Neuronal stem cell (in vitro differentiated cells): ENCODE measurements around the gene HTR2A.

Experiments used
- DNase-seq: peaks from one replicate; pipeline ENCODE4 v3.0.0-alpha.2; 2013; ENCODE audit warnings: low spot score
- H2AFZ ChIP-seq: one replicate; pipeline ENCODE4 v1.6.1; 2013; ENCODE audit warnings: mild to moderate bottlenecking, low read length, inconsistent platforms
- H2AK5ac ChIP-seq: 2 replicates; pipeline ENCODE4 v1.6.1; 2013; ENCODE audit warnings: low read depth, mild to moderate bottlenecking, inconsistent platforms, low read length, moderate library complexity, mixed read lengths
- H2BK120ac ChIP-seq: 2 replicates; pipeline ENCODE4 v1.6.1; 2013; ENCODE audit warnings: low read depth, mild to moderate bottlenecking, inconsistent platforms, low read length, moderate library complexity, mixed read lengths
- H2BK12ac ChIP-seq: one replicate; pipeline ENCODE4 v1.6.1; 2013; ENCODE audit warnings: low read length, inconsistent platforms
- H2BK15ac ChIP-seq: 2 replicates; pipeline ENCODE4 v1.6.1; 2013; ENCODE audit warnings: mild to moderate bottlenecking, low read length, inconsistent platforms, mixed read lengths
- H2BK5ac ChIP-seq: one replicate; pipeline ENCODE4 v1.6.1; 2013; ENCODE audit warnings: inconsistent platforms, mild to moderate bottlenecking, low read length, moderate library complexity
- H3K14ac ChIP-seq: one replicate; pipeline ENCODE4 v1.6.1; 2013; ENCODE audit warnings: low read length, inconsistent platforms
- H3K18ac ChIP-seq: 2 replicates; pipeline ENCODE4 v1.6.1; 2013; ENCODE audit warnings: low read length, inconsistent platforms
- H3K23ac ChIP-seq: 2 replicates; pipeline ENCODE4 v1.6.1; 2013; ENCODE audit warnings: low read depth, mild to moderate bottlenecking, mixed read lengths, low read length, inconsistent platforms; ENCODE audit not compliant: poor library complexity
- H3K27ac ChIP-seq: replicated peaks from 3 replicates; pipeline ENCODE4 v1.5.1; 2013; ENCODE audit warnings: low read length, inconsistent platforms
- H3K27me3 ChIP-seq, 3 experiments: 2 replicates each; pipeline ENCODE4 v1.6.1; 2013; ENCODE audit warnings: low read length in 3 of 3, mild to moderate bottlenecking in 2 of 3, inconsistent platforms in 1 of 3, low read depth in 1 of 3, mixed read lengths in 1 of 3, moderate library complexity in 1 of 3; ENCODE audit not compliant: control insufficient read depth in 3 of 3, insufficient read depth in 3 of 3
- H3K36me3 ChIP-seq, 2 donors: replicated peaks in 1 of 2; 2 replicates each; pipeline ENCODE4 v1.6.1; 2013; ENCODE audit warnings: low read length in 2 of 2; ENCODE audit not compliant: control insufficient read depth in 2 of 2, insufficient read depth in 2 of 2
- H3K4ac ChIP-seq: 2 replicates; pipeline ENCODE4 v1.6.1; 2013; ENCODE audit warnings: inconsistent platforms, mild to moderate bottlenecking, low read length, moderate library complexity
- H3K4me1 ChIP-seq, 2 donors: 1 replicate in 1 of 2; 2 replicates in 1 of 2; pipeline ENCODE4 v1.6.1; 2013; ENCODE audit warnings: low read length in 2 of 2, low read depth in 1 of 2; ENCODE audit not compliant: control insufficient read depth in 2 of 2, insufficient read depth in 1 of 2
- H3K4me2 ChIP-seq: one replicate; pipeline ENCODE4 v1.6.1; 2013; ENCODE audit warnings: mild to moderate bottlenecking, low read length, inconsistent platforms; ENCODE audit not compliant: insufficient read depth, poor library complexity, severe bottlenecking
- H3K4me3 ChIP-seq, 2 donors: 2 replicates each; pipeline ENCODE4 v1.5.1; 2013; ENCODE audit warnings: low read length in 2 of 2, mild to moderate bottlenecking in 2 of 2, inconsistent platforms in 1 of 2, moderate library complexity in 1 of 2
- H3K79me1 ChIP-seq: one replicate; pipeline ENCODE4 v1.6.1; 2013; ENCODE audit warnings: low read depth, mild to moderate bottlenecking, inconsistent platforms, low read length, moderate library complexity
- H3K9ac ChIP-seq: one replicate; pipeline ENCODE4 v1.6.1; 2013; ENCODE audit warnings: mild to moderate bottlenecking, low read depth, low read length, inconsistent platforms; ENCODE audit not compliant: poor library complexity
- H3K9me3 ChIP-seq, 2 donors: replicated peaks in 1 of 2; 2 replicates each; pipeline versions ENCODE3 to v1.6.1; 2013; ENCODE audit warnings: low read length in 2 of 2, mild to moderate bottlenecking in 2 of 2, inconsistent platforms in 1 of 2, low read depth in 1 of 2, mixed read lengths in 1 of 2, moderate library complexity in 1 of 2; ENCODE audit not compliant: control insufficient read depth in 2 of 2, insufficient read depth in 1 of 2
- H4K8ac ChIP-seq: one replicate; pipeline ENCODE4 v1.6.1; 2013; ENCODE audit warnings: low read depth, mild to moderate bottlenecking, inconsistent platforms, low read length, moderate library complexity
- H4K91ac ChIP-seq: one replicate; pipeline ENCODE4 v1.6.1; 2013; ENCODE audit warnings: low read length, low read depth, mild to moderate bottlenecking, inconsistent platforms; ENCODE audit not compliant: poor library complexity
- WGBS, 2 donors: extraction: QIAGEN DNeasy Blood & Tissue Kit; methylation state at CpG; one replicate each; pipeline ENCODE4 v1.1.7; 2013; ENCODE audit warnings: missing lambda C conversion rate in 2 of 2, mixed read lengths in 1 of 2; ENCODE audit not compliant: insufficient read length in 2 of 2, insufficient replicate concordance in 1 of 2; ENCODE audit errors: extremely low coverage in 2 of 2; 5-methylcytosine and 5-hydroxymethylcytosine counted together

The HTR2A gene

GRCh38 chr13:46881621-46882020 is 15.2 kb downstream of the HTR2A start:
- no peaks in the 10 kb centered on the region for H3K4me1 ChIP-seq
- no peaks in the 10 kb centered on the region for H3K9me3 ChIP-seq
- H2BK12ac ChIP-seq, result no peak overlapping the region
- no peak overlapping the region for H2AK5ac ChIP-seq
- no peak overlapping the region for H4K91ac ChIP-seq
- no peak overlapping the region for H3K4me2 ChIP-seq
- H3K14ac ChIP-seq, result no peak overlapping the region
- H3K27ac ChIP-seq, result no peak overlapping the region
- no peak overlapping the region for H4K8ac ChIP-seq
- H3K9ac ChIP-seq, result no peak overlapping the region
- H2BK5ac ChIP-seq, result no peak overlapping the region
- no CpG with 5 or more reads among the region's 2 CpGs for WGBS, 2 donors
- H2BK15ac ChIP-seq, result no peak overlapping the region
- H2BK120ac ChIP-seq, result no peak overlapping the region
- H3K4ac ChIP-seq, result no peak overlapping the region
- no peak overlapping the region for H3K18ac ChIP-seq
- H3K79me1 ChIP-seq, result no peaks in the 10 kb centered on the region
- no peak overlapping the region for H2AFZ ChIP-seq
- H3K36me3 ChIP-seq, result no peaks in the 10 kb centered on the region
- DNase-seq, result no peak
- no peaks in the 10 kb centered on the region for H3K27me3 ChIP-seq
- H3K4me3 ChIP-seq, result no peak overlapping the region
- no peak overlapping the region for H3K23ac ChIP-seq

GRCh38 chr13:46874006-46874405 is 22.8 kb downstream of the HTR2A start:
- Histone ChIP-seq H3K4ac (no peak overlapping the region), H3K36me3 (no peaks in the 10 kb centered on the region), H3K27me3 (no peaks in the 10 kb centered on the region), H2AK5ac (no peak overlapping the region), H3K4me3 (no peak overlapping the region), H3K4me1 (no peaks in the 10 kb centered on the region), H3K4me2 (no peak overlapping the region), H4K8ac (no peak overlapping the region), H2BK5ac (no peak overlapping the region), H3K23ac (no peak overlapping the region), H2AFZ (no peak overlapping the region), H3K9ac (no peak overlapping the region), H2BK12ac (no peak overlapping the region), H3K14ac (no peak overlapping the region), H2BK120ac (no peak overlapping the region), H3K79me1 (no peaks in the 10 kb centered on the region), H3K18ac (no peak overlapping the region), H3K27ac (no peak overlapping the region), H4K91ac (no peak overlapping the region), H2BK15ac (no peak overlapping the region), H3K9me3 (no peaks in the 10 kb centered on the region)
- DNase-seq, result no peak
- no CpG with 5 or more reads among the region's 5 CpGs for WGBS, 2 donors

- Histone ChIP-seq H3K4me2 (no peak overlapping the region), H3K9ac (no peak overlapping the region), H3K27me3 (no peaks in the 10 kb centered on the region), H4K8ac (no peak overlapping the region), H2BK120ac (no peak overlapping the region), H2AFZ (no peak overlapping the region), H3K18ac (no peak overlapping the region), H3K27ac (no peak overlapping the region), H3K4me3 (no peak overlapping the region), H3K36me3 (no peaks in the 10 kb centered on the region), H3K4ac (no peak overlapping the region), H3K9me3 (no peaks in the 10 kb centered on the region), H2BK15ac (no peak overlapping the region), H2BK12ac (no peak overlapping the region), H3K14ac (no peak overlapping the region), H2BK5ac (no peak overlapping the region), H3K23ac (no peak overlapping the region), H4K91ac (no peak overlapping the region), H3K79me1 (no peaks in the 10 kb centered on the region), H3K4me1 (no peaks in the 10 kb centered on the region), H2AK5ac (no peak overlapping the region)
- WGBS, 2 donors, result no CpG with 5 or more reads among the region's 2 CpGs
- DNase-seq, result no peak
These were observed 25.3 kb downstream of the HTR2A start for GRCh38 chr13:46871557-46871956.

GRCh38 chr13:46868091-46868490 is 28.8 kb downstream of the HTR2A start:
- DNase-seq, result no peak
- no peak overlapping the region for H3K4me3 ChIP-seq
- H2BK15ac ChIP-seq, result no peak overlapping the region
- no peak overlapping the region for H3K14ac ChIP-seq
- H3K79me1 ChIP-seq, result no peaks in the 10 kb centered on the region
- no peak overlapping the region for H2BK120ac ChIP-seq
- no peaks in the 10 kb centered on the region for H3K36me3 ChIP-seq
- no peaks in the 10 kb centered on the region for H3K27me3 ChIP-seq
- no peak overlapping the region for H2AK5ac ChIP-seq
- H3K9ac ChIP-seq, result no peak overlapping the region
- H3K4me1 ChIP-seq, result no peaks in the 10 kb centered on the region
- H3K4me2 ChIP-seq, result no peak overlapping the region
- no peak overlapping the region for H3K18ac ChIP-seq
- H4K8ac ChIP-seq, result no peak overlapping the region
- no peak overlapping the region for H2AFZ ChIP-seq
- H2BK12ac ChIP-seq, result no peak overlapping the region
- no peak overlapping the region for H3K23ac ChIP-seq
- H4K91ac ChIP-seq, result no peak overlapping the region
- no CpG with 5 or more reads among the region's 2 CpGs for WGBS, 2 donors
- no peak overlapping the region for H3K4ac ChIP-seq
- no peak overlapping the region for H2BK5ac ChIP-seq
- no peaks in the 10 kb centered on the region for H3K9me3 ChIP-seq
- no peak overlapping the region for H3K27ac ChIP-seq
